Measurements from ENCODE around the gene NPC1. TPM values are rescaled to one million over a fixed set of nuclear protein-coding genes. Genes with fewer than 3 reads are reported as not detected.
"Not testable (repeated sequence)": the region's sequence is repeated elsewhere in the genome, so short reads cannot be mapped to it uniquely, and the experiment has no call there.

NPC1 gene
- total RNA-seq, 1 donor from 2014 or later = 43.3 TPM

DNA sequence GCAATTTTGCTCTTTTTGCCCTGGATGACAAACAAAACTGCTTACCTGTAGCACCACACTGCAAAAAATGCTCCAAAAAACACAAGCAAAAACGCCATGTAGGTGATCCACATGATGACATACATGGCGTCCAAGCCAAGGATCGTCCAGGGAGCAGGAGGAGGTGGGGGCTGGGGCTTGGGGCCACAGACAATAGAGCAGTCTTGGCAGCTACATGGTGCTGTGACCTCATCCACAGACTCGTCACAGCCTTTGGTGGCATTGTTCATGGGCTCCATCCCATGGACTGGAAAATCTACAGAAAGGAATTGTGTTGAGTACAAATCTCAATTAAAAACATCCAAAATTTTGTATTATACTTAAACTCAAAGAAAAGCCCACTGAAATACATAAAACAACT lies 26.1 kb downstream of the NPC1 start:
- H3K27ac Mint-ChIP-seq = no peak overlapping the region
- no peaks in the 10 kb centered on the region for H3K27me3 Mint-ChIP-seq
- peaks cover 47% of the 10 kb centered on the region for H3K36me3 Mint-ChIP-seq
- no peak overlapping the region for H3K4me3 Mint-ChIP-seq
- no peak for DNase-seq (ENCODE audit: extremely low spot score, unreplicated experiment)
- no peaks in the 10 kb centered on the region for H3K9me3 Mint-ChIP-seq
- H3K4me1 Mint-ChIP-seq (ENCODE audit: unreplicated experiment) = no peaks in the 10 kb centered on the region
- TF ChIP-seq, protein P1, sequence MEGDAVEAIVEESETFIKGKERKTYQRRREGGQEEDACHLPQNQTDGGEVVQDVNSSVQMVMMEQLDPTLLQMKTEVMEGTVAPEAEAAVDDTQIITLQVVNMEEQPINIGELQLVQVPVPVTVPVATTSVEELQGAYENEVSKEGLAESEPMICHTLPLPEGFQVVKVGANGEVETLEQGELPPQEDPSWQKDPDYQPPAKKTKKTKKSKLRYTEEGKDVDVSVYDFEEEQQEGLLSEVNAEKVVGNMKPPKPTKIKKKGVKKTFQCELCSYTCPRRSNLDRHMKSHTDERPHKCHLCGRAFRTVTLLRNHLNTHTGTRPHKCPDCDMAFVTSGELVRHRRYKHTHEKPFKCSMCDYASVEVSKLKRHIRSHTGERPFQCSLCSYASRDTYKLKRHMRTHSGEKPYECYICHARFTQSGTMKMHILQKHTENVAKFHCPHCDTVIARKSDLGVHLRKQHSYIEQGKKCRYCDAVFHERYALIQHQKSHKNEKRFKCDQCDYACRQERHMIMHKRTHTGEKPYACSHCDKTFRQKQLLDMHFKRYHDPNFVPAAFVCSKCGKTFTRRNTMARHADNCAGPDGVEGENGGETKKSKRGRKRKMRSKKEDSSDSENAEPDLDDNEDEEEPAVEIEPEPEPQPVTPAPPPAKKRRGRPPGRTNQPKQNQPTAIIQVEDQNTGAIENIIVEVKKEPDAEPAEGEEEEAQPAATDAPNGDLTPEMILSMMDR (conservative IDR thresholded peaks at IDR 0.05) = no peak

GRCh38 chr18:23557511-23557910 lies 28.8 kb downstream of the NPC1 start:
- not testable (repeated sequence) for H3K27ac Mint-ChIP-seq; H3K4me1 Mint-ChIP-seq (ENCODE audit: unreplicated experiment); DNase-seq (ENCODE audit: extremely low spot score, unreplicated experiment); H3K9me3 Mint-ChIP-seq; H3K4me3 Mint-ChIP-seq; H3K27me3 Mint-ChIP-seq
- H3K36me3 Mint-ChIP-seq = peaks cover 53% of the 10 kb centered on the region

DNA sequence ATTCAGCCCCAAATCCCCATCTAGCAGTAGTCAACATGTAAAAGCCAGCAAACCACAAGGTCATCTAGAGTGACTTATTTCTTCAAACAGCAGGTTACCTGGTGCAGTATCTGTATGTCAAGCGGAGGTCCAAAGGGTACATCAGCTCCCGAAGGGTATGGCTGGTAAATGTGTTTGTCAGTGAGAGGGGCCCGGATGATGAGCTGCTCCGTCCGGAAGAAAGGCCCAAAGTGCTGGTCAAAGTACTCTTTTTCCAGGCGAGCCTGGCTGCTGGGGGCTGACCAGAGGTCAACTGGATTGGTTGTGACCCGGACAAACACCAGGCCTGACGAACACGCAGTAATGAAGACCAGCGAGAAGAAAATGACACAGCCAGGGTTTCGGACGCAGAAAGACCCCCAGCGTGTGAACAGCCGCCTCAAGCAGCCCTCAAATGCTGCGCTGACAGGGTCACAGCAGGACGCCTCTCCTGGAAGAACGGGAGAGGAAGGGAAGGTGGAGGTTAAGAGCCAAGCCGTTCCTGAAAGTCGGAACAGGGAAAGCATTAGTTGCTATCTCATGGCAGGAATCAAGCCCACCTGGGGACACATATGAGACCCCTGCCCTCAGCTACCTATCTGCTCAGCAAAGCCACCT lies 30.0 kb downstream of the NPC1 start:
- Mint-ChIP-seq H3K4me3 (no peak overlapping the region), H3K27ac (no peak overlapping the region), H3K4me1 (ENCODE audit: unreplicated experiment) (peaks cover under 1% of the 10 kb centered on the region), H3K36me3 (peaks cover 57% of the 10 kb centered on the region), H3K9me3 (no peaks in the 10 kb centered on the region), H3K27me3 (no peaks in the 10 kb centered on the region)
- TF ChIP-seq, protein P1 (conservative IDR thresholded peaks at IDR 0.05) = no peak
- DNase-seq (ENCODE audit: extremely low spot score, unreplicated experiment) = no peak

DNA sequence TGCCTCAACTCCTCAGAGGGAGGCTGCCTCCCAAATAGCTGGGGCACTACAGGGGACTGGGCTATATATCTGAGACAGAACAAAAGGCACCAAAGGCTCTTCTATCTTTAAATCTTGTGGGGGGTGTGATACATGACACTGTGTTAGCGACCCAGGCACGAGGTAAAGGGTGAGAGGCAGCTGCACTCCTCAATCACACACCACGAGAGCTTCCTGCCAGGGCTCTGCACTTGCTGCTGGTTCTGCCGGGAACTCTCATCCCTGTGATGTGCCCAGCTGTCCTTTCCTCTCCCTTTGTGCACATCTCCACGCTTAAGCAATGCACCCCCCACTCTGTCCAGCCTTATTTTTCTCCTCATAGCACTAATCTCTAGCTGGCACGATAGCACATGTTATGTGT lies 32.4 kb downstream of the NPC1 start:
- no peaks in the 10 kb centered on the region for H3K27me3 Mint-ChIP-seq
- no peak for DNase-seq (ENCODE audit: extremely low spot score, unreplicated experiment)
- H3K4me1 Mint-ChIP-seq (ENCODE audit: unreplicated experiment) = peaks cover 7% of the 10 kb centered on the region
- no peaks in the 10 kb centered on the region for H3K9me3 Mint-ChIP-seq
- TF ChIP-seq, protein P1 (conservative IDR thresholded peaks at IDR 0.05) = no peak
- no peak overlapping the region for H3K27ac Mint-ChIP-seq
- peaks cover 51% of the 10 kb centered on the region for H3K36me3 Mint-ChIP-seq
- no peak overlapping the region for H3K4me3 Mint-ChIP-seq

DNA sequence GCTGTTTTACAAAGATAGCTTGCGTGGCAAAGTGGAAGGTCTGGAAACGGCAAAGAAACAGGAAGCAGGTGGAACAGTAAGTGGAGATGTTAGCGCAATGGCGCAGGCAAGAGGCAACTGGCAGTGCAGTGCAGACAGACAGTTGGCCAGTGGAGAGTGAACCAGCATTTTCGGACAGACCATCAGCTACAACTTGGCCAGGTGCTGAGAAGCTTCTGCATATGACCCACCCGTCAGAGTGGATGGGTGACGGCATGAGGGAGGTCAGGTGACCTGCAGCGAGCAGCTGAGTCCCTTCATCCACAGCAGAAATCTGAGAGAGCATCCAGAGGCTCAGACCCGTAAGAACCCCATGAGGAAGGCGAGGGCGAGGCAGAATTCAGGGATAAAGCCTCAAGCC lies 33.8 kb downstream of the NPC1 start:
- DNase-seq (ENCODE audit: extremely low spot score, unreplicated experiment) = no peak
- Mint-ChIP-seq H3K9me3 (no peaks in the 10 kb centered on the region), H3K4me3 (no peak overlapping the region), H3K36me3 (peaks cover 44% of the 10 kb centered on the region), H3K27me3 (no peaks in the 10 kb centered on the region), H3K4me1 (ENCODE audit: unreplicated experiment) (peaks cover 7% of the 10 kb centered on the region), H3K27ac (no peak overlapping the region)
- TF ChIP-seq, protein P1 (conservative IDR thresholded peaks at IDR 0.05) = no peak

- H3K27ac Mint-ChIP-seq = peak overlapping the region; percentile 93
- peaks cover 44% of the 10 kb centered on the region for H3K36me3 Mint-ChIP-seq
- H3K27me3 Mint-ChIP-seq = no peaks in the 10 kb centered on the region
- TF ChIP-seq, protein P1 (conservative IDR thresholded peaks at IDR 0.05) = no peak
- peaks cover 7% of the 10 kb centered on the region for H3K4me1 Mint-ChIP-seq (ENCODE audit: unreplicated experiment)
- no peak for DNase-seq (ENCODE audit: extremely low spot score, unreplicated experiment)
- no peak overlapping the region for H3K4me3 Mint-ChIP-seq
- no peaks in the 10 kb centered on the region for H3K9me3 Mint-ChIP-seq
Observed at GRCh38 chr18:23551978-23552377, 34.3 kb downstream of the NPC1 start.
